NB4 (cell line): ENCODE results near the gene PCDHGB4.

ENCODE experiments used
- POLR2A ChIP-seq: IDR thresholded peaks from 2 replicates; pipeline ENCODE4 v1.6.1; 2011; ENCODE audit warnings: mild to moderate bottlenecking; ENCODE audit not compliant: insufficient read length; ENCODE audit errors: extremely low read depth
- TF ChIP-seq, protein P1 (sequence below): IDR thresholded peaks from one replicate; pipeline ENCODE4 v1.5.1; 2012; ENCODE audit warnings: low read depth, low read length

DNA sequence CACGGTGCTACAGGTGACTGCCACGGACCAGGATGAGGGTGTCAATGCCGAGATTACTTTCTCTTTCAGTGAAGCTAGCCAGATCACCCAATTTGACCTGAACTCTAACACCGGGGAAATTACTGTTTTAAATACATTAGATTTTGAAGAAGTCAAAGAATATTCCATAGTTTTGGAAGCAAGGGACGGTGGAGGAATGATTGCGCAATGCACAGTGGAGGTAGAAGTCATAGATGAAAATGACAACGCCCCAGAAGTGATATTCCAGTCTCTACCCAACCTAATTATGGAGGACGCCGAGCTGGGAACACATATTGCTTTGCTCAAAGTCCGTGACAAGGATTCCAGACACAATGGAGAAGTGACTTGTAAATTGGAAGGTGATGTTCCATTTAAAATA is 1.2 kb downstream of the PCDHGB4 start:
- TF ChIP-seq, protein P1, sequence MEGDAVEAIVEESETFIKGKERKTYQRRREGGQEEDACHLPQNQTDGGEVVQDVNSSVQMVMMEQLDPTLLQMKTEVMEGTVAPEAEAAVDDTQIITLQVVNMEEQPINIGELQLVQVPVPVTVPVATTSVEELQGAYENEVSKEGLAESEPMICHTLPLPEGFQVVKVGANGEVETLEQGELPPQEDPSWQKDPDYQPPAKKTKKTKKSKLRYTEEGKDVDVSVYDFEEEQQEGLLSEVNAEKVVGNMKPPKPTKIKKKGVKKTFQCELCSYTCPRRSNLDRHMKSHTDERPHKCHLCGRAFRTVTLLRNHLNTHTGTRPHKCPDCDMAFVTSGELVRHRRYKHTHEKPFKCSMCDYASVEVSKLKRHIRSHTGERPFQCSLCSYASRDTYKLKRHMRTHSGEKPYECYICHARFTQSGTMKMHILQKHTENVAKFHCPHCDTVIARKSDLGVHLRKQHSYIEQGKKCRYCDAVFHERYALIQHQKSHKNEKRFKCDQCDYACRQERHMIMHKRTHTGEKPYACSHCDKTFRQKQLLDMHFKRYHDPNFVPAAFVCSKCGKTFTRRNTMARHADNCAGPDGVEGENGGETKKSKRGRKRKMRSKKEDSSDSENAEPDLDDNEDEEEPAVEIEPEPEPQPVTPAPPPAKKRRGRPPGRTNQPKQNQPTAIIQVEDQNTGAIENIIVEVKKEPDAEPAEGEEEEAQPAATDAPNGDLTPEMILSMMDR: no peak
- TF ChIP-seq POLR2A: no peak
